SK-N-SH (cell line): ENCODE results near the gene CFAP20.

Source experiments
- CHD2 ChIP-seq: fragments of 150-350 bp; IDR thresholded peaks from 2 replicates; pipeline ENCODE4 v1.6.1; 2018; ENCODE audit warnings: low read length; ENCODE audit not compliant: partially characterized antibody
- EZH2phosphoT487 ChIP-seq: fragments of 200-600 bp; sonication (generic); IDR thresholded peaks from 2 replicates; pipeline ENCODE4 v1.6.1; 2017; ENCODE audit warnings: low read depth, mixed run types, mild to moderate bottlenecking, antibody characterized with exemption, moderate library complexity, borderline replicate concordance
- GABPA ChIP-seq: IDR thresholded peaks from 2 replicates; pipeline ENCODE4 v1.4.0; 2012; ENCODE audit warnings: low read depth, mild to moderate bottlenecking
- JUND ChIP-seq: IDR thresholded peaks from 2 replicates; pipeline ENCODE4 v1.4.0; 2012
- RAD21 ChIP-seq: IDR thresholded peaks from 2 replicates; pipeline ENCODE4 v1.6.1; 2012; ENCODE audit warnings: mild to moderate bottlenecking, low read length
- RFX5 ChIP-seq: IDR thresholded peaks from 2 replicates; pipeline ENCODE4 v1.6.1; 2012; ENCODE audit warnings: mild to moderate bottlenecking, improper control_type of control experiment, low read length
- SIN3A ChIP-seq: IDR thresholded peaks from 2 replicates; pipeline ENCODE4 v1.6.1; 2012; ENCODE audit warnings: low read depth, mild to moderate bottlenecking, low read length, moderate library complexity, borderline replicate concordance
- TF ChIP-seq, protein P1 (sequence below): fragments of 200-600 bp; sonication (generic); IDR thresholded peaks from 2 replicates; pipeline ENCODE4 v1.6.1; 2017; ENCODE audit warnings: antibody characterized with exemption, mild to moderate bottlenecking, moderate library complexity
- TF ChIP-seq, protein P2 (sequence below): IDR thresholded peaks from 2 replicates; pipeline ENCODE4 v1.4.0; 2012; ENCODE audit warnings: low read depth

GRCh38 chr16:58170223-58170622 lies 41.0 kb upstream of the CFAP20 start:
- TF ChIP-seq, protein P1, sequence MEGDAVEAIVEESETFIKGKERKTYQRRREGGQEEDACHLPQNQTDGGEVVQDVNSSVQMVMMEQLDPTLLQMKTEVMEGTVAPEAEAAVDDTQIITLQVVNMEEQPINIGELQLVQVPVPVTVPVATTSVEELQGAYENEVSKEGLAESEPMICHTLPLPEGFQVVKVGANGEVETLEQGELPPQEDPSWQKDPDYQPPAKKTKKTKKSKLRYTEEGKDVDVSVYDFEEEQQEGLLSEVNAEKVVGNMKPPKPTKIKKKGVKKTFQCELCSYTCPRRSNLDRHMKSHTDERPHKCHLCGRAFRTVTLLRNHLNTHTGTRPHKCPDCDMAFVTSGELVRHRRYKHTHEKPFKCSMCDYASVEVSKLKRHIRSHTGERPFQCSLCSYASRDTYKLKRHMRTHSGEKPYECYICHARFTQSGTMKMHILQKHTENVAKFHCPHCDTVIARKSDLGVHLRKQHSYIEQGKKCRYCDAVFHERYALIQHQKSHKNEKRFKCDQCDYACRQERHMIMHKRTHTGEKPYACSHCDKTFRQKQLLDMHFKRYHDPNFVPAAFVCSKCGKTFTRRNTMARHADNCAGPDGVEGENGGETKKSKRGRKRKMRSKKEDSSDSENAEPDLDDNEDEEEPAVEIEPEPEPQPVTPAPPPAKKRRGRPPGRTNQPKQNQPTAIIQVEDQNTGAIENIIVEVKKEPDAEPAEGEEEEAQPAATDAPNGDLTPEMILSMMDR: no peak
- TF ChIP-seq JUND (no peak), CHD2 (no peak), SIN3A (no peak), EZH2phosphoT487 (no peak), RAD21 (no peak), RFX5 (no peak), GABPA (no peak)
- TF ChIP-seq, protein P2, sequence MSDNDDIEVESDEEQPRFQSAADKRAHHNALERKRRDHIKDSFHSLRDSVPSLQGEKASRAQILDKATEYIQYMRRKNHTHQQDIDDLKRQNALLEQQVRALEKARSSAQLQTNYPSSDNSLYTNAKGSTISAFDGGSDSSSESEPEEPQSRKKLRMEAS: no peak
